Coronary artery (tissue), 2 donors: Measurements from ENCODE around the gene SLC3A2.

Experiments
- DNase-seq: peaks from one replicate; pipeline ENCODE4 v3.0.0-alpha.2; 2017; ENCODE audit warnings: low spot score
- H3K27ac ChIP-seq, 2 donors: fragments of 200-600 bp; sonication (generic); one replicate each; pipeline ENCODE4 v1.5.1; 2016 to 2019
- H3K4me3 ChIP-seq: fragments of 200-600 bp; sonication (generic); 2 replicates; pipeline ENCODE4 v1.5.1; 2016; ENCODE audit warnings: mild to moderate bottlenecking, moderate library complexity
- CTCF ChIP-seq: fragments of 200-600 bp; sonication (generic); IDR thresholded peaks from one replicate; pipeline ENCODE4 v1.5.1; 2019; ENCODE audit warnings: antibody characterized with exemption

Gene SLC3A2

GRCh38 chr11:62846177-62846576 lies 34.5 kb upstream of the SLC3A2 start:
- Histone ChIP-seq H3K27ac (no peak overlapping the region), H3K4me3 (no peak overlapping the region)
- DNase-seq: no peak
- no peak for TF ChIP-seq CTCF

DNA sequence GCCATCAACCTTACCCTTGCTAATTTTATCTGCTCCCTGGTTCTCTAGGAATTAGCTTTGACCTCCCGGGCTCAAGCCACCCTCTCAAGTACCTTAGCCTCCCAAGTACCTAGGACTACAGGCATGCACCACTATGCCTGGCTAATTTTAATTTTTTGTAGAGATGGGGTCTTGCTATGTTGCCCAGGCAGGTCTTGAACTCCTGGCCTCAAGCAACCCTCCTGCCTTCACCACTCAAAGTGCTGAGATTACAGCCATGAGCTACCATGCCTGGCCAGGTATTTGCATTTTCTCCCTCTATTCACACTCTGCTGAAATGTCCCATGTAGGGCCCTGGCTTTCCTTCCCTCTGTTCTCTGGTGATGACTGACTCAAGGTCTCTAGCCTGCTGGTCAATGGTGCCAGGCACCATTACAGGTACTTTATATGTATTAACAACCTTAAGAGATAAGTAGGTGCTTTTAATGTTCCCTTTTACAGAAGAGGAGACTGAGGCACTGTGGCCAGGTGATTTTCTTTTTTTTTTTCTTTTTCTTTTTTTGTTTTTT lies 32.9 kb upstream of the SLC3A2 start:
- no peak overlapping the region for H3K4me3 ChIP-seq
- TF ChIP-seq CTCF: no peak
- no peak for DNase-seq
- no peak overlapping the region for H3K27ac ChIP-seq

DNA sequence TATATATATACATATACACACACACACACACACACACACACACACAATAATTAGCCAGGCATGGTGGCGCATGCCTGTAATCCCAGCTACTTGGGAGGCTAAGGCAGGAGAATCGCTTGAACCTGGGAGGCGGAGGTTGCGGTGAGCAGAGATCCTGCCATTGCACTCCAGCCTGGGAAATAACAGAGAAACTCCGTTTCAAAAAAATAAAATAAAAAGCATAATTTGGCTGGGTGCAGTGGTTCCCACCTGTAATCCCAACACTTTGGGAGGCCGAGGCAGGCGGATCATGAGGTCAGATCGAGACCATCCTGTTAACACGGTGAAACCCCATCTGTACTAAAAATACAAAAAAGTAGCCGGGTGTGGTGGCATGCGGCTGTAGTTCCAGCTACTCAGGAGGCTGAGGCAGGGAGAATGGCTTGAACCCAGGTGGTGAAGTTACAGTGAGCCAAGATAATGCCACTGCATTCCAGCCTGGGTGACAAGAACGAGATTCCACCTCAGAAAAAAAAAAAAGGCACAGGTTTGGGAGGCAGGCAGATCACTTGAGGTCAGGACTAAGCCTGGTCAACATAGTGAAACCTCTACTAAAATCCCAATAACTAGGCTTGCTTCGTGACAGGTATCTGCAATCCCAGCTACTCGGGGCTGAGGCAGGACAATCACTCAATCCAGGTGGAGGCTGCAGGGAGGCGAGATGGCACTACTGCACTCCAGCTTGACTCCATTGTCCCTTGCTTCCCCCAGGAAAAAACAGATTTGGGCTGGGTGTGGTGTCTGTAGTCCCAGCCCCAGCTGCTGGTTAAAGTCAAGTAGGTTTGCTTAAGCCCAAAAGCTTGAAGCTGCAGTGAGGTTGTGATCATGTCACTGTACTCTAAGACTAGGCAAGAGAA lies 29.5 kb upstream of the SLC3A2 start:
- H3K27ac ChIP-seq: no peak overlapping the region
- TF ChIP-seq CTCF: no peak

GRCh38 chr11:62851807-62852522 lies 28.7 kb upstream of the SLC3A2 start:
- Histone ChIP-seq H3K4me3 (no peak overlapping the region), H3K27ac (no peak overlapping the region)
- TF ChIP-seq CTCF: no peak
- DNase-seq: no peak

More for the DNA sequence above, 29.5 kb upstream of the SLC3A2 start:
- no peak overlapping the region for H3K4me3 ChIP-seq
- DNase-seq: no peak

DNA sequence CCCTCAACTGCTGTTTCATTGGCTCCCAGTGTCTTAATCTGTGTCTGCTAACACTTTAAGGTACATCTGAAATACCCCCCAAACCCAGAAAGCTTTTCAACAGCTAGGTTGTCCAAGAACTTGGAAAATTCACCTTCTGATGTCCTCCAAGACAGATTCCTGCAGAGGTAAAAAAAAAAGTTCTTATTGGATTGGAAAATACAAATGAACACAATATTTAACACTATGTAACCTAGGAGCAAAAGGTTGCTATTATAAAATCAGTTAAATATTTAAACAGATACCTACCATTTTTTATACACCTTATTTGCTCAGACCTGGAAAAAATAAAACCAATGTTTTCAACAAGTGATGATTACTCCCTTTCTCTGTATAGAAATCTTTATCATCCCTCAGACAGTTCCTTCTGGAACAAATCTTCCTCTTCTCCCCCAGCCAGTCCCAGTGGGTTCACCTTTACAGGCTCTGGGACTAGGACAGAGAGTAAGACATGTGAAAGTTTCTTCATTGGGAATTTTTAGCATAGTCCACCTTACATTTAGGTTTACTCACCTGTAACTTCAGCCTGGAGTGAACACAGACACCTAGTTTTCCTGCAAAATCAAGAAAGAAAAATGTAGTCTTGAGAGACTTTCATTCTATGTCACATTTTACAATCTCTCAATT lies 28.0 kb upstream of the SLC3A2 start:
- no peak for TF ChIP-seq CTCF
- H3K4me3 ChIP-seq: no peak overlapping the region
- DNase-seq: no peak
- H3K27ac ChIP-seq: no peak overlapping the region

GRCh38 chr11:62853279-62853965 lies 27.3 kb upstream of the SLC3A2 start:
- Histone ChIP-seq H3K4me3 (peak overlapping the region; percentile 74), H3K27ac (no peak overlapping the region)
- DNase-seq: no peak
- TF ChIP-seq CTCF: no peak
